Frontal cortex (tissue), 4 donors: ENCODE results near the gene CAP2. TPM values are rescaled to one million over a fixed set of nuclear protein-coding genes. Genes with fewer than 3 reads are reported as not detected.

Experiments used
- DNase-seq, 2 donors: peaks; one replicate each; pipeline ENCODE4 v3.0.0; 2012; ENCODE audit warnings: low spot score in 2 of 2
- FAIRE-seq: peaks from 2 replicates; lab custom pipeline; 2012; peaks lifted over from hg19 to GRCh38; lab: Jason Lieb, UNC
- total RNA-seq: library from RNA; depleted of rRNA; stranded (reverse); fragments of >200 nt; gene quantifications from one replicate; pipeline ENCODE4 v1.2.3, GENCODE V29; 2014
- donor health status: control.
- donor health status: control.
- donor health status: control.

Gene CAP2
- total RNA-seq, 1 donor from 2014 or later: 39.9 TPM

DNA sequence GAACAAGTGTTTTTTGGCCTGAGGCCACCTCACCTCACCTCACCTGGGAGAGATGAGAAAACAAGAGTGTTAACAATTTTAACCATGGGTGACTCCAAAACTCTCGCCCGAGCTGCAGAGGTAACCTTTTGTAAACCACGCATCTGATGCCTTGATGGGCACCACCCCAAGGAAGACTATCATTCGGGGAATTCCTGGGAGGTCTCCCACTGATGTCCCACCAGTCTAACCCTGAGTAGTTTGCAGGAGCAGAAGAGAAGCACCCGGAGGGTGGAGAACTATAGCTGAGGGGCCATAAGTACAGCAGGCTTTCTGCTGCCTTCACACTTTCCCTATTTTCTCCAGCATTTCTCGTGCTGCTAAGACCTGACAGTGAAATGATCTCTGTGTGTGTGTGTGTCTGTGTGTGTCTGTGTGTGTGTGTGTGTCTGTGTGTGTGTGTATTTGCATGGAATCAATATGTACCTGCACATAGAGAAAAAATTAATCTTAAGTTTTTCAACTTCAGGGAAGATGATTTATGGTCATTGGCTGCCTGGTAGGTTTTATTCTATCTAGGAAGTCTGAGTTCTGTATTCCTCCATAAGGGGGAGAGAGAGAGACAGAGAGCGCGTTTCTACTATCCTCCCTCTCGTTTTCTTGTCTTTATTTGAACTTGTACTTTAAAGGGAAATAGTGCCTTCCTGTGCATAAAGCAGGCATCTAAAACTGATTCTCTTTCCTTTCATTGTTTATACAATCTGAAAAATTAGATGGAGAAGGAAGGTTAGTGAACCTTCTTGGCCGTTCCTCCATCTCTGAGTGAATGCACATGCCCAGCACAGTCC, 75.8 kb downstream of the CAP2 start:
- FAIRE-seq (no peak), DNase-seq (no peak)

DNA sequence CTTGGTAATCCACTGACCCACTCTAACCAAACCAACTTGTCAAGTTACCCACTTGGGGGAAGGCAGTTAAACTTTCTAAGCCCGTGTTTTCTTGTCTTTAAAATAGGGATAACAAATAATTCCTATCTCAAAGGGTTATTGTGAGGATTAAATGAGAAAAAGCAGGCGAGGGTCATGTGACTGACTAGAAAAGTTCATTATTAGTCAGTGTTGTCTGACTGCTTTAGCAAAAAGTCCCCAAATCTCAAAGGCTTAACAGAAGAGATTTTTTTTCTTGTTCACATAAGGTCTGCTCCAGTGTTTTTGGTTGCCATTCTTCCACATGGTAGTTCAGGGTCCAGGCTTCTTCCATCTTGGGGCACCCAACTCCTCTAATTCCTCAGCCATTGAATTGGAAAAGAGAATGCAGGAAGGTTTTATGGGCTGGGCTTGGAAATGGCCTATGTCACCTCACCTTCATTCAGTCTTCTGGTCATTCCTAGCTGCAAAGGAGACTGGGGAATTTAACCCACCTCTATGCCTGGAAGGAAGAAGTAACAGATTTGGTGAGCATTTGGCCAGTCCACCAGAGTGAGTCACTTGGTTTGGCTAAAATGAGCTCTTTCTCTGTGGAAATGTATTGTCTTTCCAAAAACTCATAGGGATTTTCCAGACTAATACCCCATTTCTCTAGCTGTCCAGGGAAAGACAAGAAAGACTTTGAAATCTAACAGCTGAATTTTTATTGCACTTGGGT, 77.0 kb downstream of the CAP2 start:
- FAIRE-seq (no peak), DNase-seq (no peak)

DNA sequence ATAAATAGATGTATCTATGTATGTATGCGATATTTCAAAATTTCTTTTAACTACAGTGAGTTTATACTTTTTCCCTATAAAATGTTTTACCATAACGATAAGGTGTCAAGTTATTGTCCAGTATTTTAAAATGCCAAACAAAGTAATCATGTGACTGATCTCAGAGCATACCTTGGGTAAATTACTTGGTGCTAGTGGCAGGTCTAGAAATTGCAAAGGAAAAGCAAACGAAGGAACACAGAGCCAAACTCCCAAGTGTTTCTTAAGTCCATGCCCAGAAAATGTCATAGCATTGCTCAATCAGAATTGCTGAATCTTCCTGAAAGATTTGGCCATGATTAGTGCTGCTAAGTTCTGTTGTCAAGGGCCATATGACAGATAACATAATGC, 77.5 kb downstream of the CAP2 start:
- no peak for DNase-seq
- no peak for FAIRE-seq

DNA sequence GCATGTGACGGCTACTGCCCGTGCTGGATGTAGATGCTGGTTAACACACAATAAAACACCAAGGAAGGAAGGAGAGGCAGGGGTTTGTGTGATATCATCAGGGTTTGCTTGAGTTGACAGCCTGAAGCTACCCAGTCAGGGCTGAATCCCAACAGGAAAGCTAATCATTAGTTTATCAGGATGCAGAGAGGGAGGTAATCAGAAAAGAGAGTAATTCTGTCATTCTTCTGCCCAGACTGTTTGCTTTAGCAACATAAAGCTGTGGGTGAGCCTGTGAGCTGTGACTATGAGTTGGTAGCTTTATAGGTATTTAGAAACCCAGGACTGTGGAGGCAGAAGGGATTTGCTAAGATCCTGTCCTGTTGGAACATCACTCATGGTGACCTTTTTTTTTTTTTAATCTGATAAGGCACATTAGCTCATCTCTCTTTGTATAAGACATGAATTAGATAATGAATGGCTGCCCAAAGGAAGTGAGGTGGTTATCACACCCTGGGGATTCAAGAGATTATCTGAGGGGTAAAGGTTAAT, 79.3 kb downstream of the CAP2 start:
- no peak for FAIRE-seq

DNA sequence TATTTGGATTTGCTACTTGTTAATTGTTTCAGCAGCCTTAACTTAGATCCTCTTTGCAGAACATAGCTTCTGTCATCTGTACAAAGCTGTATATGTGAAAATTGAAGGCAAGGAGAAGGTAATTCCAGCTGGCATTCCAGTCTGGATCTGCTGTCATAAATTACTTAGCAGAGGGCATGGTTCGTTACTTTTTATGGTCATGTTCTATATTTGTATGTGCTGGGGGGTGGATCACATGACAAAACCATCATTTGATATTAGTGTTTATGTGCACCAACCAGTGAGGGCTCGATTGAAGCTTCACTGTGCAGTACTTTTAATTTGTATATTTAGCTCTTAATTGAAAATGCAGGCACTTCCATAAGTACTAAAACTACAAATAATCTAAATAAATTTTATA, 80.2 kb downstream of the CAP2 start:
- no peak for FAIRE-seq
- no peak for DNase-seq

More for the DNA sequence above, 79.3 kb downstream of the CAP2 start:
- DNase-seq: no peak

DNA sequence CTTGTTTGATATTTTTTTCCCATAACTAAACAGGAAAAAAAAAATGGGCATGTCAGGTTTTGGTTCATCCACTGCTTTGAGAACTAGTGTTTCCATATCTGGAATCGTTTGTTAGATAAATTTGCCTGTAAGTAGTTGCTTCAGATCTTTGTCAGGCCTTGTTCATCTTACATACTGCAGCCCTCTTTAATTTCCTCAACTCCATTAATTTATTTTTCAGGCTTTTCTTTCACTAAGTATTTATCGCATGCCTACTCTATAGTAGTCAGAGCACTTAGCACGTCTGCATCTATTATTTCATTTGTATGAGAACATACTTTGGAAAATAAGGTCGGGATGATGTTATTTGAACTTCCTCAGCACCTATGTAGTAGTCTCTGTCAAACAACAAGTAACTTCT, 80.9 kb downstream of the CAP2 start:
- FAIRE-seq: no peak
- no peak for DNase-seq

DNA sequence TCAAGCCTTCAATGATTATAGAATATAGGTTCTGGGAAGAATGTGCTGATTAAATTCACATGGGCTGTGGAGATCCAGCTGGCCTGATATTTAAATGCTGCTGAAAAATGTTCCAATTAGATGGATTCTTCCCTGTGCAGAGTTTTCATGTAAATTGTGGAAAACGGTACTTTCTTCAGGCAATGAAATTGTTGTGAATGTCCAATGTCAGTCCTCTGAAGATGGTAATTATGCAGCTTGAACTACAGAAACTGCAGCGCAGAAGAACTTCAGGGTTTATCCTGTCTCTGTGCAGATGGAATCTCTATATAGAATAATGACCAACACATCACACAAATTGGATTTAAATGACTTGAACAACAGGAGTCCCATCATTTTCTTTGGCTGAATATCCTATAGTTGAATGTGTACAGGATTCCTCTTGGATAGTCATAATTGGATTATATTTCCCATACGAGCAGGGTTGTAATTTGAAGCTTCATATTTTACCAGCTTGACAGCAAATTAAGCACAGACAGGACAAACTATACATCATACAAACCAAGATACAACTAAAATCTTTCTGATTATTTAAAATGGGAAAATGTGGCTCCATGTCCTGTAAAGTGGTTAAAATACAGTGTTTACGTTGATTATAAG, 82.3 kb downstream of the CAP2 start:
- FAIRE-seq: no peak
- DNase-seq: no peak

DNA sequence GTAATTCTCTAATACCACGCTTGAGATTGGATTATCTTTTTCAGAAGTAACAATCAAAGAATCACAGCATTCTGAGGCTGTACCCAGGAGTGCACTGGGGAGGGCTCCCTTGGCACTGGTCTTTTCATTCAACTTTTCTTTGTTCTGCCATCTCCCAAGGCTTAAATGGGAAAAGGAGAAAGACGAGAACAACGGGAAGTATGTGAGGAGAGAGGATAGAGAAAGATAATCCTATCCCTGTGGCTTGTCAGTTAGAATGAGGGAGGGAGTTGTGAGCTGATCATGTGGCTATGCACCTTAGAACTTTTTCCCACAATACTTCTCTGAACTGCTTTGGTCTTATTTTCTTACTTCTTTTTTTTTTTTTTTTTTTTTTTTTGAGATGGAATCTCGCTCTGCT, 83.1 kb downstream of the CAP2 start:
- DNase-seq (no peak), FAIRE-seq (no peak)

DNA sequence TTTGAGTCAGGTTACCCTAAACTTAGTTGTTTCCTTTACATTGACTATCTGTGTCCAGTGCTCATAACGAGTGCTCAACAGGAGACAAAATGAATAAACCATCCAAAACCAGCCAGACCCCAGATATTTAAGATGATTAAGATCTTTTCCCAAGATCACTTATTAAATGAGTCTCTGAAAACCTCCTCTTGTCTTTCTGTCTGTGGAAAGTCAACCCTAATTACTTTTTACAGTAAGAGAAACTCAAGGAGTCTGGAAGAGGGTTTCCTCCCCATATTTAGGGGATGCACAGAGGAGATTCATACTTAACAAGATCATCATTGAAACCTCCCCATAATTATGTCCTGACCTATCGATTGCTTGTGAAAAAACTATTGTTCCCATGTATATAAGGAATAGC, 84.0 kb downstream of the CAP2 start:
- FAIRE-seq (no peak), DNase-seq (no peak)

DNA sequence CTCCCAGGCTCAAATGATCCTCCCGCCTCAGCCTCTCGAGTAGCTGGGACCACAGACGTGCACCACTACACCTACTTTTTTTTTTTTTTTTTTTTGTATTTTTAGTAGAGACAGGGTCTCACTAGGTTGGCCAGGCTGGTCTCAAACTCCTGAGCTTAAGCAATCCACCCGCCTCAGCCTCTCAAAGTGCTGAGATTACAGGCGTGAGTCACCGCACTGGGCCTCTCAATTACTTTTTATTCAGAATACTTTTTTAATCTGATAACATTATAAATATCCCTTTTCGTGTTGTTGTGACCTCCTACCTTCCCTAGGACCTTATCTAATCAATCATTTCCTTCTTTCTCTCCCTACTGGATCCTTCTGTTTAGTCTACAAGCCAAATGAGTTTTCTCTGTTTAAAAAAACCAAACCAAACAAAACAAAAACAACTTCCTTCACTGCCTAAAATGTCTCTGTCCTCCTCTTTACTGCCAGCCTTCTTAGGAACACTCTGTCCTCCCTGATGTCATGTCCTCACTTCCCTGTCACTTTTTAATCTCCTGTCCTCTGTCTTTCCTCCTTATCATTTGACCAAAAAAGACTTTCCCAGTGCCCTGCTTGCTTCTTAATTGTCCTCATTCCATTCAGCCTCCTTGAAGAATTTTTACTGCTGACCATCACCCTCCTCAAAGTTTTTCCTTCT, 85.0 kb downstream of the CAP2 start:
- FAIRE-seq (no peak), DNase-seq (no peak)

DNA sequence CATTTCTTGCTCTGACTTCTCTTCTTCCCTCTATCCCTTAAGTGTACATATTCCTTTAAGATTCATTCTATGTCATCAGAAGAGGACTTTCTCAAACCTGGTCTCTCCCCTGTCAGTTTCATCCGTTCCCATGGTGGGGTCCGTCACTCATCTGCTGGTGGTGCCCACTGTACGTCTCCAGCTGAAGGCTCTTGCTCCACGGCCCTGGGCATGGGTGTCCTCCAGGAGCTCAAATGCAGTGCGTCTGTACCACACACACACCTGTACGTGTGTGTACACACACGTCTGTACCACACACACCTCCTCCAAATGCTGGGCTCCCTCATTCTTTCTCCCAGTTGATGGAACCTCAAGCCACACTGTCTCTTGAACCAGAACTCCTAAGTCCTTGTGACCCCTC, 85.6 kb downstream of the CAP2 start:
- DNase-seq (no peak), FAIRE-seq (no peak)

DNA sequence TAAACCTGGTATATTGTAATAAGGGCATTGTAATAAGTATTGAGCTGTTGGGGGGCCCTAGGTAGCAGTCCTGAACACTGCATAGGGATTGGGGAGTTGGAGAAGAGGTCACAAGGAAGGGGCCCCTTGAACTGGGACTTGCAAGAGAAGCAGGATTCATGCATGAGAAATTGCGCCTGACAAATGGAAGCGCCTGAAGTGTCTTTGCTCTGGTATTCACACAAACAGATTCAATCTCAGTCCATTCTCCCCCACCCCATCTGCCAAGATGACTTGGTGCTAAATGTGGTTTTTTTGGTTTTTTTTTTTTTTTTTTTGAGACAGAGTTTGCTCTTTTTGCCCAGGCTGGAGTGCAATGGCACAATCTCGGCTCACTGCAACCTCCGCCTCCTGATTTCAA, 87.1 kb downstream of the CAP2 start:
- FAIRE-seq (no peak), DNase-seq (no peak)

DNA sequence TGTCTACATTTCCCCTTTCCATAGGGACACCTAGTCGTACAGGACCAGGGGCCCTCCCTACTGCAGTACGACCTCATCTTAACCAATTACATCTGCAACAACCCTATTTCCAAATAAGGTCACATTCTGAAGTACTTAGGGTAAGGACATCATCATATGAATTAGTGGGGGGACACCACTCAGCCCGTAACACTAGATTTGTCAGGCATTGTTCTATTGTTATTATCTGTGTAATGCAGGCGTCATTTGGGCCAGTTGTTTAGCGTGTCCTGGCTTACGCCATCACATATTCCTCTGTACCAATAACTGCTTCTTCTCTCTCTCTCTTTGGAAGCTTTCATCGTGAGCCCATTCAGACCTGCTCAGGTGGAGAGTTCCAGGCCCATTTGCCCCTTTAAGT, 89.3 kb downstream of the CAP2 start:
- no peak for DNase-seq
- no peak for FAIRE-seq

DNA sequence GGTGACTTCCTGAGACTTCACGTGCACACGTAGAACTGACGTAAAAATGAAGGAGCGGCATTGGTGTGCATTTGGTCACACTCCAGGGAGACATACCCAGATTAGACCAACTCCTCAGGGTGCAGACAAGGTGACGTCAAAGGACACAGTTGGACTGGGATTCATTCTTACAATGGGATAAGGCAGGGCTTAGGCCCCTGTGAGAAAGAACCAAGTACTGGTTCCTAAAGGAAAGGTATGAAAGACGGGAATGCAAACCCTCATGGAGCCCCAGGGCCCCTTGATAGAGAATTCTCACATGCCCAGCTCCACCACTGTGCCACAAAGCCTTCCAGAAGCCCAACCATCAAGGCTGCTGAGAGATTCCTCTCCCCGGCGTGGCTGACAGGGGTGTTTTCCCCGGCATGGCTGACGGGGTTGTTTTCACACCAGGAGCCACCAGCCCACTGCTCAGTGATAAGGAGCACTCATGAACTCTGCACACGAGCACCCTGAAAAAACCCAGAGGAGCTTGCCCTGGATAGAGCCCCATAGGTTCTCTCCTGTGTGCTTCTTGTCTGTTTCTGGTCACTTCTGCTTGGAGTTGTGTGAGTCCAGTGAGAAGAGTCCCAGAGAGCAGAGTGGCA, 90.1 kb downstream of the CAP2 start:
- FAIRE-seq (no peak), DNase-seq (no peak)

DNA sequence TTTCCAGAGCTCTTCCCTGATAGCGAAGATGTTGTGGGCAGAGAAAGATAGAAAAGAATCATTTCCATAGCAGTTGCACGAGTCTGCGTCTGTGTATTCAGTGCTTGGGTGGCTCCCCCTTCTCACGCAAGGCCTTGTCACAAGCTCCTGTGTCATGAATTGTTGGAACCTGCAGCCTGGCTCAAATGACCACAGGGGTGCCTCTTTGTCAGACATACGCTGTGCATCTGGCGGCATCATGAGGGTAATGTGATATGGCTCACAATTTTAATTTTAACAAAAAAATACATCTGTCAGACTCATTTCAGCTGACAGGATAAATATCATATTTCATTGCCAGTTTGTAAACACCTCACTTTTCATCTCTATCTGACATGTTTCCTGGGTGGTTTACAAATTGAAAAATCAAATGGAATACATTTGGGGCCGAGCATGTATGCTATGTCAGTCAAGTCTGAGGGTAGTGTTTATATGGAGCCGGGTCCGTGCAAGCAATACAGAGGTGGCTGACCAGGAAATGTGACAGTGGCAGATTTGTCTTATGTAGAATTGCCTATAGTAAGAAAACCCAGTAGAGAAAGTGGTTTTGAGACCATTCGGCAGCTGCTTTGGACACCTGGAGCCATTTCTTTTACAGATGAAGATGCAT, 90.9 kb downstream of the CAP2 start:
- no peak for DNase-seq
- no peak for FAIRE-seq

DNA sequence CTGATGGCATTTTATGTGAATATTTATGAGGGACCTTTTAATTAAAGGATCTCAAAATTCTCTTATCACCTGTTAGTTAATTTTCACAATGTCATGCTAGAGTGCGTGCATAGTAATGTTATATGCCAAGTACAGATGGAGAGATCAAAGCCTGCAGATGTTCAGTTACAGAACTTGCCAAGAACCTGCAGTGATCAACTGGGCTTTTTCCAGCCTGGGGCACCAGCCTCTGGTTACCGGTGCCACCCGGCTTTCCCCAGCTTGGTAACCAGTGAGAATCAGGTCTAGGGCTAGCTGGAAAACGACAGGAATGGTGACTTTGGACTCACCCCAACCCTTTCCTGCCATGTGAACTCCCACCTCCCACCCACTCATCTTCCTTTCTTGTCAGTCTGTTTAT, 91.8 kb downstream of the CAP2 start:
- FAIRE-seq: no peak
- no peak for DNase-seq

DNA sequence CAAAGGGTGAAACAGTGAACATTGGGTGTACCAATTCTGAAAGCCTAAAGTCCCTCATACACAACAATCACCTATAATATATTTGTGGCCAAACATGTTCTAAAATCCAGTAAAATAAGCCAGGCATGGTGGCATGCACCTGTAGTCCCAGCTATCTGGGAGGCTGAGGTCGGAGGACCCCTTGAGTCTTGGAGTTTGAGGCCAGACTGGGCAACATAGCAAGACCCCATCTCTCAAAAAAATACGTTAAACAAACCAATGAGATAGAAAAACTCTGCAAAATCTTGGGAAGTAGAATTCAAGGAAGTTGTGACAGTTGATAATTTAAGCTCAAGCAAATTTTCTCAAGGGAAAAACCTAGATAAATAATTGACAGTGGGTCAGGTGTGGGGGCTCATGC, 92.6 kb downstream of the CAP2 start:
- FAIRE-seq (no peak), DNase-seq (no peak)

DNA sequence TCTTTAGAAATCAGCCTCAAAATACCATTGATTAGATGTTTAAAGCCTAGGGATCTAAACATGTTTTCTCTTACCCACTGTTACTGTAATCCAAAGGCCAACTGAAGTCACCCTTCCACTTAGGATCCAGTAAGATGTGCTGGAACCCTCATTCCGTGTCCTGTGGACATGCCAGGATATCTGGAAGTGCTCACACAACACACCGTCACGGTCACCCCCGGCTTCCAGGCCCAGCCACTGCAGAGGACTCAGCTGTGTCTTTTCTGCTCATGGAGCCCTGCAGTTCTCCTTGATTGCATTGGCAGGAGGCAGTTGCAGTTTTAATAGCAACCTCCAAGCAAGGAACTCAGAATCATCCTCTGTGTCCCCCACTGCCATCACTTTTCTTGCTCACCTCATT, 93.3 kb downstream of the CAP2 start:
- no peak for FAIRE-seq

DNA sequence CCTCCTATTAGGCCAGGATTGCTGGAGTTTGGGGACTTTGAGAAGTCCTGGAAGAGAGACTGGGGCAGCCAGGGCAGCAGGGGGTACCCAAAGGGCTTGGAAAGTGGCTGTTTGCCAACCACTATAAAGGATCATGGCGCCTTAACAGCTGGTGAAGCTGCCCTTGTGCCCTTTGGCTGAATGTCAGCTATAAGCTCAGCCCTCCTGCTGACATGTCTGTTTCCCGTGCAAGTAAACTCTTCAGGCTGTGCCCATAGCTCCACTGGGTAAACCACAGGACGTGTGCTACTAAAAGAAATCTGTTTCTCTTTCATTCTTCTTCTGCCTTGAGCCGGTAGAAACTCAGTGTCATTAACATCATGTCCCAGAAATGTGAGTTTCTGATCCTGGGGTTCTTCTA, 97.3 kb downstream of the CAP2 start:
- FAIRE-seq (no peak), DNase-seq (no peak)

More for the DNA sequence above, 93.3 kb downstream of the CAP2 start:
- DNase-seq: no peak
